WTC11 (cell line): Measurements from ENCODE around the gene RPRD1B. TPM values are rescaled to one million over a fixed set of nuclear protein-coding genes. Genes with fewer than 3 reads are reported as not detected.

Source experiments
- ATAC-seq: fragments of 200-7000 bp; cut with Tn5 transposase; 2 replicates; pipeline ENCODE4 v1.10.0; 2021; ENCODE audit warnings: mild to moderate bottlenecking, moderate library complexity
- CTCF ChIA-PET: fragments of 300-600 bp; sonication (Branson Sonifier 250); formaldehyde crosslinking; loops from one replicate; lab custom pipeline; 2021; ENCODE audit warnings: antibody characterized with exemption; lab: Charles Lee
- POLR2A ChIA-PET: fragments of 350-600 bp; sonication (Branson Sonifier 250); formaldehyde crosslinking; loops from one replicate; lab custom pipeline; 2021; ENCODE audit warnings: antibody characterized with exemption; lab: Charles Lee
- DNase-seq: peaks from one replicate; pipeline ENCODE4 v3.0.0; 2021; ENCODE audit warnings: low spot score
- H3K27ac Mint-ChIP-seq: 2 replicates; pipeline ENCODE4 v1.8.0; 2021; ENCODE audit warnings: mixed read lengths
- H3K27me3 Mint-ChIP-seq: 2 replicates; pipeline ENCODE4 v1.8.0; 2021; ENCODE audit warnings: low read depth, mild to moderate bottlenecking, moderate library complexity, mixed read lengths
- H3K36me3 Mint-ChIP-seq: 2 replicates; pipeline ENCODE4 v1.8.0; 2021; ENCODE audit warnings: mixed read lengths
- H3K4me1 Mint-ChIP-seq: 2 replicates; pipeline ENCODE4 v1.8.0; 2022; ENCODE audit warnings: mixed read lengths
- H3K4me3 Mint-ChIP-seq: 2 replicates; pipeline ENCODE4 v1.8.0; 2021; ENCODE audit warnings: mild to moderate bottlenecking, moderate library complexity, mixed read lengths
- H3K9me3 Mint-ChIP-seq: 2 replicates; pipeline ENCODE4 v1.8.0; 2021; ENCODE audit warnings: mixed read lengths
- AFF4 ChIP-seq: sonication (generic); formaldehyde crosslinking; IDR thresholded peaks from 2 replicates; pipeline ENCODE4 v1.8.1; 2023; ENCODE audit warnings: mild to moderate bottlenecking, missing genetic modification reagents, borderline replicate concordance
- E2F1 ChIP-seq: sonication (generic); formaldehyde crosslinking; IDR thresholded peaks from 2 replicates; pipeline ENCODE4 v1.8.0; 2022; ENCODE audit warnings: mild to moderate bottlenecking, missing genetic modification reagents
- EMX1 ChIP-seq: fragments of 250-450 bp; sonication (Bioruptor Pico); IDR thresholded peaks from 2 replicates; pipeline ENCODE4 v1.8.0; 2021; ENCODE audit warnings: mild to moderate bottlenecking
- FOXK1 ChIP-seq: sonication (generic); formaldehyde crosslinking; IDR thresholded peaks from 2 replicates; pipeline ENCODE4 v1.8.0; 2022; ENCODE audit warnings: mild to moderate bottlenecking, moderate library complexity, missing genetic modification reagents
- GABPB1 ChIP-seq: sonication (generic); formaldehyde crosslinking; IDR thresholded peaks from 2 replicates; pipeline ENCODE4 v1.8.1; 2023; ENCODE audit warnings: mild to moderate bottlenecking, missing genetic modification reagents
- GRHL2 ChIP-seq: fragments of 250-450 bp; sonication (Bioruptor Pico); IDR thresholded peaks from 2 replicates; pipeline ENCODE4 v1.8.0; 2022; ENCODE audit warnings: mild to moderate bottlenecking, moderate library complexity; ENCODE audit not compliant: insufficient replicate concordance, severe bottlenecking
- NR2C2 ChIP-seq: sonication (generic); formaldehyde crosslinking; IDR thresholded peaks from 2 replicates; pipeline ENCODE4 v1.8.0; 2022; ENCODE audit warnings: mild to moderate bottlenecking, missing genetic modification reagents
- PRDM15 ChIP-seq: sonication (generic); formaldehyde crosslinking; IDR thresholded peaks from 2 replicates; pipeline ENCODE4 v1.8.0; 2022; ENCODE audit warnings: missing genetic modification reagents
- SOX15 ChIP-seq: fragments of 250-450 bp; sonication (Bioruptor Pico); IDR thresholded peaks from 2 replicates; pipeline ENCODE4 v1.9.0; 2021; ENCODE audit warnings: mild to moderate bottlenecking
- TEAD1 ChIP-seq: sonication (generic); formaldehyde crosslinking; IDR thresholded peaks from 2 replicates; pipeline ENCODE4 v1.8.0; 2022; ENCODE audit warnings: mild to moderate bottlenecking, missing genetic modification reagents
- USF1 ChIP-seq: sonication (generic); formaldehyde crosslinking; IDR thresholded peaks from 2 replicates; pipeline ENCODE4 v1.8.0; 2022; ENCODE audit warnings: mild to moderate bottlenecking, missing genetic modification reagents
- USF2 ChIP-seq: sonication (generic); formaldehyde crosslinking; IDR thresholded peaks from 2 replicates; pipeline ENCODE4 v1.8.1; 2023; ENCODE audit warnings: mild to moderate bottlenecking, missing genetic modification reagents, moderate library complexity
- ZNF317 ChIP-seq: sonication (generic); formaldehyde crosslinking; IDR thresholded peaks from 2 replicates; pipeline ENCODE4 v1.8.1; 2023; ENCODE audit warnings: low read depth, mild to moderate bottlenecking, moderate library complexity, missing genetic modification reagents, borderline replicate concordance
- ZNF425 ChIP-seq: fragments of 250-450 bp; sonication (Bioruptor Pico); conservative IDR thresholded peaks from 2 replicates; pipeline ENCODE4 v1.9.0; 2021; ENCODE audit warnings: mild to moderate bottlenecking
- ZNF512 ChIP-seq: sonication (generic); formaldehyde crosslinking; IDR thresholded peaks from 2 replicates; pipeline ENCODE4 v1.8.1; 2022; ENCODE audit warnings: missing genetic modification reagents, borderline replicate concordance
- ZNF671 ChIP-seq: fragments of 250-450 bp; sonication (Bioruptor Pico); IDR thresholded peaks from 2 replicates; pipeline ENCODE4 v1.8.0; 2021; ENCODE audit warnings: mild to moderate bottlenecking
- ZSCAN18 ChIP-seq: fragments of 250-450 bp; sonication (Bioruptor Pico); IDR thresholded peaks from 2 replicates; pipeline ENCODE4 v2.1.2; 2022; ENCODE audit warnings: mild to moderate bottlenecking, moderate library complexity
- total RNA-seq: library from RNA; stranded (reverse); gene quantifications from 3 replicates; pipeline ENCODE4 v1.2.3, GENCODE V29; 2021

The RPRD1B gene
- total RNA-seq, 1 experiment from 2014 or later, result 21.4 TPM

GRCh38 chr20:38129248-38129865, 95.8 kb downstream of the RPRD1B start:
- Mint-ChIP-seq H3K4me1 (peaks cover 2% of the 10 kb centered on the region), H3K36me3 (no peaks in the 10 kb centered on the region), H3K9me3 (no peaks in the 10 kb centered on the region), H3K27ac (no peak overlapping the region), H3K27me3 (no peaks in the 10 kb centered on the region), H3K4me3 (no peak overlapping the region)
- ChIA-PET POLR2A (no interaction called here), CTCF (interaction anchor here (1.4 to 2.0 kb wide), 3 partner anchors 15 to 306 kb away, joined by 3 to 7 read pairs (median 3); partner anchors contain the start of gene SNHG17)
- no peak for TF ChIP-seq E2F1 (CRISPR knock-in tag)
- no peak for TF ChIP-seq NR2C2 (CRISPR knock-in tag)
- TF ChIP-seq ZNF425 (CRISPR knock-in tag), result no peak
- no peak for TF ChIP-seq PRDM15
- no peak for TF ChIP-seq ZNF317 (CRISPR knock-in tag)
- TF ChIP-seq USF1 (CRISPR knock-in tag), result no peak
- no peak for TF ChIP-seq SOX15
- no peak for TF ChIP-seq AFF4 (CRISPR knock-in tag)
- TF ChIP-seq FOXK1 (CRISPR knock-in tag), result no peak
- peak; percentile 1 for DNase-seq
- ATAC-seq, result no peak

GRCh38 chr20:38129893-38130609, 96.5 kb downstream of the RPRD1B start:
- no peaks in the 10 kb centered on the region for H3K9me3 Mint-ChIP-seq
- DNase-seq (peak; percentile 8), ATAC-seq (no peak)
- H3K36me3 Mint-ChIP-seq, result no peaks in the 10 kb centered on the region
- ChIA-PET POLR2A (no interaction called here), CTCF (interaction anchor here (0.5 to 2.0 kb wide), 4 partner anchors 16 to 305 kb away, joined by 3 to 7 read pairs (median 3); partner anchors contain the start of gene SNHG17)
- H3K4me1 Mint-ChIP-seq, result peaks cover 5% of the 10 kb centered on the region
- no peaks in the 10 kb centered on the region for H3K27me3 Mint-ChIP-seq
- no peak overlapping the region for H3K4me3 Mint-ChIP-seq
- no peak overlapping the region for H3K27ac Mint-ChIP-seq
- TF ChIP-seq ZNF512, result no peak
- no peak for TF ChIP-seq ZNF671 (CRISPR knock-in tag)
- no peak for TF ChIP-seq GABPB1 (CRISPR knock-in tag)
- no peak for TF ChIP-seq TEAD1
- TF ChIP-seq EMX1 (CRISPR knock-in tag), result no peak
- no peak for TF ChIP-seq GRHL2 (CRISPR knock-in tag)
- no peak for TF ChIP-seq USF2 (CRISPR knock-in tag)
- TF ChIP-seq ZSCAN18, result no peak
